Endothelial cell of coronary artery (primary cell): ENCODE measurements around the gene KATNBL1. TPM values are rescaled to one million over a fixed set of nuclear protein-coding genes. Genes with fewer than 3 reads are reported as not detected.

Experiments
- total RNA-seq: library from RNA; depleted of rRNA; stranded (reverse); fragments of >200 nt; gene quantifications from 2 replicates; pipeline ENCODE4 v1.2.3, GENCODE V29; 2014

Gene KATNBL1, protein sequence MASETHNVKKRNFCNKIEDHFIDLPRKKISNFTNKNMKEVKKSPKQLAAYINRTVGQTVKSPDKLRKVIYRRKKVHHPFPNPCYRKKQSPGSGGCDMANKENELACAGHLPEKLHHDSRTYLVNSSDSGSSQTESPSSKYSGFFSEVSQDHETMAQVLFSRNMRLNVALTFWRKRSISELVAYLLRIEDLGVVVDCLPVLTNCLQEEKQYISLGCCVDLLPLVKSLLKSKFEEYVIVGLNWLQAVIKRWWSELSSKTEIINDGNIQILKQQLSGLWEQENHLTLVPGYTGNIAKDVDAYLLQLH
- 42.8 and 57.6 TPM in 2 replicates for total RNA-seq

DNA sequence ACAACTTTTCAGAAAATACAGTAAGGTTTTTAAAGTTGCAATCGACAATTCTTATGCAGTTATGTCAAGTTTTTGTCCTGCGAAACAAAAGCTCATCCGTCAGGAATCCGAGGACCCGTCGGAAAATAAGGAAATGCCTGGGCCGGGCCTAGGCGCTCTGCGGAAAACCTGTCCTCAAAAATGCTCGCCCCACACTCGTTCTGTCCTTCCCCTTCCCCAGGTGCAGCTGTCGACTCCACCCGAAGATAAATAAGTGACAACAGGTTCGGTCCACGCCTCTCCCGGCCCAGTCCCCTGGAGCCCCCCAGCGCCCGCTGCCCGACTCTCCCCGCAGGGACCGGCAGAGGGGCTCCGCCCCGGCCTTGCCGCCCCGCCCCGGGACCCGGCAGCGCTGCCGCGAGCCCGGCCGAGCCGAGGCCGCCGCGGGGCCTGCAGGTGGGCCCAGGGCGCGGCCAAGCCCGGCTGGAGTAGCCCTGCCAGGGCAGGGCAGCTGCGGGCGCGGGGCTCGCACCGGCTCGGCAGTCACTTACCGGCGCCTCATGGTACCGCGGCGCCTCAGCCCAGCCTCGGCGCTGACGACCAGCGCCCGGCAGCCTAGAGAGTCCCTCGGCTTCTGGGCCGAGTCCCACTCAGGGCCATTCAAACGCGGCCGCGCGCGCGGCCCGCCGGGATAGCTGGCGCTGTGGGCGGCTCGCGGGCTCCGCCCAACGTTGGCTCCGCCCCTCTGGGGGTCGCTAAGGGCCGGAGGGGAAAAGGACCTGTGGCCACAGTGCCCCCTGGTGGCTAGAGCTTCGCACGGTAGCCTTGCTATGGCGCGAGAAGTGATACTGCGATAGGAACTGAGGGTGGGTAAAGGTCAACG is at the start of gene KATNBL1:
KATNBL1 (minus strand) TSS at position 676 of the 862 bp plus-strand sequence. CDS start 46,420 bp downstream, outside the sequence.

DNA sequence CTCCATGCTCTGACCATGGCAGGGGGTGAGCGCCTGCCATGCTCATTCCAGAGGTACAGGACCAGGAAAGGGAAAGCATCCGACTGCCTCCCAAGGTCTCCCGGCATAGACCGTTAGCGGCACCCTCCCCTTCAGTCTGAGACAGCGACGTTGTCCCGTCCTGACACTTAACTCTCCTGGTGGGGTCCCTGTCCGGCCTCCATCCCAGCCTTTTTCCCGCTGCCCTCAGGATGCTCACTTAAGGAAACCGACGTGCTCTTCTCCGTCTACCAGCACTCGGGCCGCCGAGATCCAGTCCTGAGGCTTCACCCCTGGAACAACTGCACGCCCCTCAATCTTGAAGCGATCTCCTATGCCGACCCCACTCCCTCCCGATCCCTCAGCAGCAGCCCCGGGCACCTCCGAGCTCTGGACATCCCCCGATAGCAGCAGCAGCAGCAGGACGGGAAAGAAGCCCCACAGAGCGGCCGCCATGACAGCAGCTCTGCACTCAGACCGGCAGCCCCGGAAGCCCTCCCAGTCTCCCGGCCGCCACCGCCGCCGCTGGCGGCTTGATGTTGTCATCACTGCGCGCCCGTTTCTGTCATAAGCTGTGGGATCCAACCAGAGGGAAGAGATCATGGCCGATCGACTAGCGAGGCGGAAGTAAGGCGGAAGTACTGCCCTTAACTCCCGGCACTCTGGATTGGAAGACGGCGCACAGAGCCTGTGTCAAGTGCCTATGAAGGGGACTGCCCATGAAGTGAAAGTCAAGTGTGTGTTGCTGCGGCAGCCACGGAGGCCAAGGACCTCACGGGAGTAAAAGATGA is 108.3 kb downstream of the KATNBL1 start, which contains the start of the genes EMC7 and PGBD4:
EMC7 (minus strand) TSS at position 497 of the 809 bp plus-strand sequence; CDS start at position 474, 23 bp downstream.
PGBD4 (plus strand) TSS at position 718 of the 809 bp plus-strand sequence. CDS start 449 bp downstream, outside the sequence.

Other genes starting within 250 kb of the KATNBL1 start
- gene CHRM5, start 241.6 kb downstream of the KATNBL1 start, total RNA-seq, result under 0.01 TPM in 1 of 2 replicates, not detected in the other
- gene AVEN, start 170.9 kb downstream of the KATNBL1 start, total RNA-seq, result 34.3 and 34.4 TPM in 2 replicates
- gene EMC7, start 108.2 kb downstream of the KATNBL1 start, total RNA-seq, result 30.2 and 38.0 TPM in 2 replicates
- gene PGBD4, start 108.0 kb downstream of the KATNBL1 start, total RNA-seq, result 0.90 and 2.0 TPM in 2 replicates
- gene EMC4, start 14.9 kb upstream of the KATNBL1 start, total RNA-seq, result 173 TPM in 2 replicates
- gene SLC12A6, start 127.7 kb upstream of the KATNBL1 start, total RNA-seq, result 13.1 and 22.9 TPM in 2 replicates
- 154 and 219 TPM in 2 replicates for gene NOP10, start 133.0 kb upstream of the KATNBL1 start, total RNA-seq
- gene NUTM1, start 133.2 kb upstream of the KATNBL1 start, total RNA-seq, result not detected in 2 replicates
- gene LPCAT4, start 157.1 kb upstream of the KATNBL1 start, total RNA-seq, result 7.1 and 15.5 TPM in 2 replicates
- 8.3 and 33.3 TPM in 2 replicates for gene GOLGA8A, start 227.7 kb upstream of the KATNBL1 start, total RNA-seq